ENCODE data around the gene PUS3. TPM values are rescaled to one million over a fixed set of nuclear protein-coding genes. Genes with fewer than 3 reads are reported as not detected.
"Not testable (repeated sequence)": the region's sequence is repeated elsewhere in the genome, so short reads cannot be mapped to it uniquely, and the experiment has no call there.

The PUS3 gene
- polyA plus RNA-seq, 3 donors = 8.6 to 12.2 (median 8.9) TPM

DNA sequence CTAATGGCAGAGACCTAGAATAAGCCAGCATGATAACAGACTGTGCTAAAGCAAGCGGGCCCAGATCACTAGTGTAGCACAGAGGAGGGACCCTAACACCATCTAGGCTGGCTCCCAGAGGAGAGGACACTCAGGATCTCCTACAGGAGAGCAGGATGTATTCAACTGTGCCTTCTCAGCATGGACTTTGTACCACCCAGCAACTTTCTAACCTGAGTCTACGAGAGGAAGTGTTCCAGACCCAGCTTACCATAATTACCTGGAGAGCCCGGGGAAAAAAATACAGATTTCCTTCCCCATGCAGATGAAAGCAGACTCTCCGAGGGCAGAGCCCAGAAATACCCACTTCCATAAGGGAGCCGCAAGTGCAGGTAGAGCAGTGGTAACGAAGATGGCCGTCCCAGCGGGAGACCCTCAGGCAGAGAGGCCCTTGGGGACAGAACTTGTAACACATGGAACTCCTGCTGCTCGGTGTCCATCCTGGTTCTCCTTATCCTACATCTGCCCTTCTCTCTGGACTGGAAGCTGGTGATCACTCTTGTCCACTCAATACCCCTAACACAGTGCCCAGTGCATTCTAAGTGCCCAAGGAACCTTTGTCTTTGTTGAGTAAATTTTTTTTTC lies 21.5 kb upstream of the PUS3 start:
- WGBS, 3 donors = 84 to 89% (median 86%) methylated on average over 9 of the region's 9 CpGs
- H3K27ac ChIP-seq (ENCODE audit: low read depth, low read length) = no peak overlapping the region

DNA sequence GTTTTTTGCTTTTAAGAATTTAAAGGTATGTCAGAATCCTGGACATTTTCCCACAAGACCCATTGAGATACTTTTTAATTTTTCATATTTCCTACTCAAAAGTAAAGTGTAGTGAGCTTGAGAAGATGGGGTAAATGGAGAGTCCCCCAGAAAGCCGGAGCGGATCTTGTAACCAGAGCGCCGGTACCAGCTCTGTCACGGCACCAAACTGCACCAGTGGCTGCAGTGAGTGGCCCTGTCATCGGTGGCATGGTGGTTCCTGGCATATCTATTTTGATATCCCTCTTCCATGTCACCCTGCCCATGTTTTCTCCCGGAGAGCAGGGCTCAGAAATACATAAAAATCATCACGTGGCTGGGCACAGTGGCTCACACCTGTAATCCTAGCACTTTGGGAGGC lies 20.6 kb upstream of the PUS3 start:
- no peak overlapping the region for H3K27ac ChIP-seq (ENCODE audit: low read depth, low read length)
- 91 to 95% (median 91%) methylated on average over 8 of the region's 8 CpGs for WGBS, 3 donors

DNA sequence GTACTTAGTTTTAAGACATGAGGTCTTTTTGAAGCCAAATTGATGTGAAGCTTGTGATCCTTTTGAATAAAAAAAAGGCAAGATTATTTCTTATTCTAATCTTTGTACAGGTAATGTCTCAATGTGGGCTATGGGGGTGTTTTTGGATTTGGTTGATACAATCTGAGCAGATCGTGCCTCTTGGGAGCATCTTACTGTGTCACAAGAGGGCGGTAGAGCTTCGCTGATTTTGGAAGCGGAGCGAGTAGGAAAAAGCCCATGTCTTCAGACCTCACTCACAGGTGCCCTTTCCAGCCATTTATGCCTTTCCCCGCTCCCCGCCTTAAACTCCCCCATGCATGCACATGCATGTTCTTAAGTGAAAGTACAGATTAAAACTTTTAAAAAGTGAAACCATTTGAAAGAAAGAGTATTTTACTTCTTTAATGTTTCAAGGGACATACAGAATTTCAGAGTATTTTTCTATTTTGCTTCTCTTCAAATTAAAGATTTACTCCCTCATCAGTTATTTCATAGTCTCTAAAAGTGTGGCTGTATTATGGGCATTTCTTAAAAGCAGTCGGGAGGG lies 20.1 kb upstream of the PUS3 start:
- 7 to 9% (median 8%) methylated on average over 8 of the region's 8 CpGs for WGBS, 3 donors
- H3K27ac ChIP-seq (ENCODE audit: low read depth, low read length) = no peak overlapping the region

DNA sequence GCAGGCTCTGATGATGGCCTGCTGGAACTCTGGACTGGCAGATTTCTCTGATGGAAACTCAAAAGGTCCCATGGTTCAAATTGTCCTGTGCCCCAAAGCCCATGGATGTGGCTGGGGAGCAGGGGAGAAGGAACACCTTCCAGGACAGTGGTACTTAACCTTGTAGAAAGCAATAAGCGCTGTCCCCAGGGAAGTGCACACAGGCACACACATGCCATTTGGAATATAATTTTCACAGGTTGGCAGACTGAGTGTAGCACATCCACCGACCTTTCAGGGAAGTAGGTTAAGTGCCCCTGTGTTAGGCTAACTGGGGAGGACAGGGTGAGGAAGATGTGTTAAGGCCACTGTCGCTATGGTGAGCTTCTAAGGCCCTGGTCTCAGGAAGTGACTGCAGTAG lies 19.1 kb upstream of the PUS3 start:
- WGBS, 3 donors = 77 to 89% (median 82%) methylated on average over 3 of the region's 3 CpGs

DNA sequence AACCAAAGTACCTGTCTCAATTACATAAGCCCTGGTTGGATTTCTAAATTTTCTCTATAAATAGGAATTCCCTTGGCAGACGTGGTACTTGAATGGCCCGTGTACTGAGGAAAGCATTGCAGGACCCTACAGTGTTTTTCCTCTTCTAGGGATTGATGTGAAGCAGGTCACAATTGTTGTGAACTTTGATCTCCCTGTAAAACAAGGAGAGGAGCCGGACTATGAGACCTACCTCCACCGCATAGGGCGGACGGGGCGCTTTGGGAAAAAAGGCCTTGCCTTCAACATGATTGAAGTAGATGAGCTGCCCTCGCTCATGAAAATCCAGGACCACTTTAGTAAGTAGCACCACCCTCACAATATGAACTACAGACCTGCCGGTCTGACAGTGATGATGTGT lies 18.0 kb upstream of the PUS3 start:
- H3K27ac ChIP-seq (ENCODE audit: low read depth, low read length) = no peak overlapping the region
- 84 to 87% (median 87%) methylated on average over 9 of the region's 9 CpGs for WGBS, 3 donors

More for the DNA sequence above, 19.1 kb upstream of the PUS3 start:
- H3K27ac ChIP-seq (ENCODE audit: low read depth, low read length) = no peak overlapping the region

DNA sequence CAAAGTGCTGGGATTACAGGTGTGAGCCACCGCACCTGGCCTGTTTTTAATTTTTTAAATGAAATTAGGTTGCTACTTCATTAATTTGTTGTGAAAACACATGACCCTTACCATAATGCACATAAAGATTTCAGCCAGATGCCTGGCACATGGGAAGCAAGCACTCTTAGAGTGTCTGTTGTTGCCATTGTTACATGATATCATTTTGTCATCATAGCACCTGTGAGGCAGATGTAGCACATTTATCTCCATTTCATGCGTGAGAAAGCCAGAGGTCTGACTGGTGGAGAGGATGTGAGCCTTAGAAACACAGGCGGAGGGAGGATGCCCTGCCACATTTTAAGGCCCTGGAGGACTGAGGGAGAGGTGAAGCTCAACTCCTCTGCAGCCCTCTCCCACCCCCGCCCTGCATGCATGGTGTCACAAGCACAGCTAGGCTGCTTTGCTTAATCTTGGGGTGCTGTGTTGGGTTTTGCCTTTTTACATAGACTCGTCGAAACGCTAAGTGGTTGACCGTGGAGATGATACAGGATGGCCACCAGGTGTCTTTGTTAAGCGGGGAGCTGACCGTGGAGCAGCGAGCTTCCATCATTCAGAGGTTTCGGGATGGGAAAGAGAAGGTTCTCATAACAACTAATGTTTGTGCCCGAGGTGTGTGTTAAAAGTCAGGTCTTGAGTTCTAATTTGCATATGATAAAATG lies 15.3 kb upstream of the PUS3 start:
- WGBS, 3 donors = 73 to 86% (median 84%) methylated on average over 13 of the region's 13 CpGs
- H3K27ac ChIP-seq (ENCODE audit: low read depth, low read length) = no peak overlapping the region

DNA sequence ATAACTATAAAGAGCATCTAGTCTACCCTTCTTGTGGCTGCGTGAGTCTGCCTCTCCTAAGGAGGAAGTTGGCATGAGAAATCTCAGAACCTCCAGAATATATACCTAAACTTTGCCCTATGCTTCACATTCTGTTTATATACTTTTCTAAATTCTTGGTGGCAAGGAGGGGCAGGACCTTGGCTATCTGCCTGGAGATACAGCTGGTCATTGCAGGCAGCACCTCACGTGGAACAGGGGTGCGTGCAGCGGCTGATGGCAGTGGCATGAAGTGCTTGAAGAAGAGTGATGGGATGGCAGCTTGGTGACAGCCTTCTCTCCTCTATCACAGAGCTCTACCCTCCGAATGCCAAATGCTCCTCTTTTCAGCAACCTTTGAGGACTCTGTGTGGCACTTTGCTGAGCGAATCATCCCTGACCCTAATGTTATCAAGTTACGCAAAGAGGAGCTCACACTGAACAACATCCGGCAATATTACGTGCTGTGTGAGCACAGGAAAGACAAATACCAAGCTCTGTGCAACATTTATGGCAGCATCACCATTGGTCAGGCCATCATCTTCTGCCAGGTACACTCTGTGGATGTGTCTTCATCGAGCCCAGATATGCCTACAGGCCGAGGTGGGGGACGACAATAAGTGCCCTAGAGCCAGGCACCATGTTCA lies 13.8 kb upstream of the PUS3 start:
- no peak overlapping the region for H3K27ac ChIP-seq (ENCODE audit: low read depth, low read length)
- 78 to 86% (median 82%) methylated on average over 12 of the region's 12 CpGs for WGBS, 3 donors

DNA sequence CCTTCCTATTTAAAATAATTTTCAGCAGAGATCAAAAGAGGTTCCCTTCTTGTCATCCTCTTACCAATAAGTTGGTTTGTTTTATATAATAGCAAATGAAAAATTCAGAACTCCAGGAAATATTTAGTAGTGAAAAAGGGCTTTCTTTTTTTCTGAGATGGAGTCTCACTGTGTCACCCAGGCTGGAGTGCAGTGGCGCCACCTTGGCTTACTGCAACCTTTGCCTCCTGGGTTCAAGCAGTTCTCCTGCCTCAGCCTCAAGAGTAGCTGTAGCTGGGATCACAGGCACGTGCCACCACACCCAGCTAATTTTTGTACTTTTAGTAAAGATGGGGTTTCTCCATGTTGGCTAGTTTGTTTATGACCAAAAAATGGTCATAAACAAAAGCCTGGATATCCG lies 11.6 kb upstream of the PUS3 start:
- WGBS, 3 donors = 80 to 96% (median 85%) methylated on average over 3 of the region's 3 CpGs

DNA sequence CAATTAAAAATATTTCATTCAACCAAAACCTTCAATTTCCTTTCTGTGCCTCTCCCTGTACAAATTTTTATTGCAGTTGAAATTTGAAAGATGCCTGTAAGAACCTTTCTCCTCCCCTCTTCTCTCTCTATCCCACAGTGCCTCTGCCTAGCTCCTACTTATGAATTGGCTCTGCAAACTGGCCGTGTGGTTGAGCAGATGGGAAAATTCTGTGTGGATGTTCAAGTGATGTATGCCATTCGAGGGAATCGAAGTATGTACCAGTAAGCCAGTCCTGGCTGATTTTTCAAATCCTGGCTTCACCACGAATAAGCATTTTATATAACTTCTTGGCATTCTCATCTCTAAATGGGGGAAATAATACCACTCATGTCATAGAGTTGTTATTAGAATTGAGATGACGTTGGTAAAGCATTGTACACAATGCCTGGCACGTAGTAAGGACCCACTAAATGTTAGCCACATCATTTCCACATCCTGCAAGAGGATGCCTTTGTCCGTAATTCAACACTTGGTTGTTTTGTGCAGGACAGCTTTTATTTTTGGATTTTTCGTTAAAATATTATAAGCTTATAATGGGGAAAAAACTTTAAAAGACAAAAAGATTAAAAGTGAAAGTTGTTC lies 7.3 kb upstream of the PUS3 start:
- no peak overlapping the region for H3K27ac ChIP-seq (ENCODE audit: low read depth, low read length)
- WGBS, 3 donors = 71 to 79% (median 72%) methylated on average over 8 of the region's 8 CpGs

More for the DNA sequence above, 11.6 kb upstream of the PUS3 start:
- not testable (repeated sequence) for H3K27ac ChIP-seq (ENCODE audit: low read depth, low read length)

DNA sequence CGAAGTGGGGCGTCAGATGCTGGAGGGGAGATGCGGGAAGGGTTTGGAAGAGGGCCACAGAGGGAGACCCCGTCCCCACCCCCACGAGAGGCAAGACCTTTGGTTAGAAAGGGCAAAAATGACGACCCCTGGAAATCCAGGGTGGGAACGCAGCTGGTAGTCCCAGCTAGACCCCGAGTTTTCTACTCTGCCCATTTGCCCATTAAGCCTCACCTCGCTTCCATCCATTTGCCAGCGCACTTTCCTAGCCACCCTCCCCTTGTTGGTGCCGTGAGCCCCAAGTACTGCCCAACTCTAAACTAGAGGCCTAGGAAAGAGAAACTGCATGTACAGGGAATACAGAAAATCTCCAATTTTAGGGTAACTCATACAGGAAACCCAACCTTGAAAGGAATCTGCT lies 1.7 kb upstream of the PUS3 start:
- no peak overlapping the region for H3K27ac ChIP-seq (ENCODE audit: low read depth, low read length)
- 46 to 60% (median 47%) methylated on average over 11 of the region's 11 CpGs for WGBS, 3 donors

DNA sequence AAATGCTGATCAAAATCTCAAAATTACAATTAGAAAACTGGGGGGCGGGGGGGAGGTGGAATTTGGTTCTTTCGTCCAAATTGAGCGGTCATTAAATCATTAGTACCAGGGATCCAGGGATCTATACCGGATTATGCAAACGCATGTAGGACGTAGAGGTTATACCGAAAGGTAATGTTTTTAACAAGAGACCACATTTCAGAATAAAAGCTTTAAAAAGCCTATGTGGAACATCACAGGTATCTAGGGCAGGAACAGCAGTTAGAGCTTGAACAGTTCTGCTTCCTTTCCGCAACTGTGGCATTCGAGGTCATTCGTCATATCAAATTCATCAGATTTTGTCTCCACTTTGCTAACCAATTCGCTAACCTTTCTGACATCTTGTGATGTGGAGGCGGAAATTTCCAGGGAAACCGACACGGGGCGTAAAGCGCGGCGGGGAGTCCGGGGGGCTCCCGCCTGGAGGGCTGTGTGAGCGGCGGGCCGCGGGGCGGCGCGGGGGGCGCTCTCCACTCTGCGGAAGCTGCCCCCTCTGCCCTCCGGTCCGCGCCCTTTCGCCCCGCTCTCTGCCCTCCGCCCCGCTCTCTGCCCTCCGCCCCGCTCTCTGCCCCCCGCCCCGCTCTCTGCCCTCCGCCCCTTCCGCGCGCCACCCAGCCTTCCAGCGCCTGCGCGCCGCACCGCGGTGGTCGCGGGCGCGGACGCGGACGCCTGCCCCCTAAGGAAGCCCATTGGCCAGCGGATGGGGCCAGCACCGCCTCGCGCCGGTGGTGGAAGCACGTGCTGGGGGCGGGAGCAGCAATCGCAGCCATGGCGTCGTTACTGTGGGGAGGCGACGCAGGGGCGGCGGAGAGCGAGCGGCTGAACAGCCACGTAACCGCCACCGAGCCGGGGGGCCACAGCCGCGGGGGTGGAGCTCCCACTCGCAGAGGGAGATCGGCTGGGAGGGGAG lies 979 bp upstream of the PUS3 start, which contains the start of gene DDX25:
Gene DDX25 (plus strand): TSS at position 798 of the 949 bp plus-strand sequence. CDS start 10 bp downstream, at position 808.
- no peak within 1 kb of the TSS for H3K27ac ChIP-seq (ENCODE audit: low read depth, low read length)
- 1 to 4% (median 3%) methylated on average over 57 to 81 of the region's 81 CpGs for WGBS, 3 donors

DNA sequence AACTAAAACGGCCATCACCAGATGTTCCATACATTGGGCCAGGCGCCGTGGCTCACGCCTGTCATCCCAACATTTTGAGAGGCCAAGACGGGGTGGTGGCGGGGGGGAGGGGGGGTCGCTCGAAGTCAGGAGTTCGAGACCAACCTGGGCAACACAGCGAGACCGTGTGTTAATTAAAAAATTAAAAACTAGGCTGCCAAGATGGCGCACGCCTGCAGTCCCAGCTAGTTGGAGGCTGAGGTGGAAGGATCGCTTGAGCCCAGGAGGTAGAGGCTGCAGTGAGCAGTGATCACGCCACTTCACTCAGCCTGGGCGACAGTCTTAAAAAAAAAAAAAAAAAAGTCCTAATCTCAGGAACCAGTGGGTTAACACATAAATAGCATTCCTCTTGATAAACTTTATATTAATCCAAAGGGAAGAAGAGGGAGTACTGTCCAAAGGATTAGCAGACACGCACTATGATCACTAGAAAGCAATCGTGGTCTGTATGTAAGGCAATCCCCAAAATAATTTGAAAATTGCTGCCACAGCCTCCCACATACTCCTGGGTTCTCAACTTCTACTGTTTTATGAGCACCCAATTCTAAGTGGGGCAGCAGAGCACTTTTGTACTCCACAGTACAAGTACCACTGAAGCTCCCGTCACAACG lies 604 bp downstream of the PUS3 start:
- peak overlapping the region; percentile 68 for H3K27ac ChIP-seq (ENCODE audit: low read depth, low read length)
- WGBS, 3 donors = 47 to 55% (median 51%) methylated on average over 20 of the region's 20 CpGs

DNA sequence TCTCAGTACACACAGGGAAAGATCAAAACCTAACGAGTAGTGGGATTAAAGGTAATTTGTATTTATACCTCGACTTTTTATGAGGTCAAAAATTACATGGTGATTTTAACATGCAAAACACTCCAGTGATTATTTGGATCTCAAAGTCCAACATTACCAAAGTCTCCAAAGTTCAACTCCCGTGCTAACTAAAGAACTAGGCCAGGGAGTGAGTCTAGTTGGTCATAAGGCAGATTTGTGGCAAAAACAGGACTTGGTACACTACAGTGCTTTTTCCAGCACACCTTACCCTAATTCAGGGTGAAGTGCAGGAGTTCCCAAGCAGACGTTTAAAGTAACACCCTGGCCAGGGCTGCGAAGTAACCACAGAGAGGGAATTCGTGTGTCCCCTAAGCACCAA lies 1.1 kb downstream of the PUS3 start:
- 72 to 84% (median 82%) methylated on average over 6 of the region's 6 CpGs for WGBS, 3 donors
- no peak overlapping the region for H3K27ac ChIP-seq (ENCODE audit: low read depth, low read length)

DNA sequence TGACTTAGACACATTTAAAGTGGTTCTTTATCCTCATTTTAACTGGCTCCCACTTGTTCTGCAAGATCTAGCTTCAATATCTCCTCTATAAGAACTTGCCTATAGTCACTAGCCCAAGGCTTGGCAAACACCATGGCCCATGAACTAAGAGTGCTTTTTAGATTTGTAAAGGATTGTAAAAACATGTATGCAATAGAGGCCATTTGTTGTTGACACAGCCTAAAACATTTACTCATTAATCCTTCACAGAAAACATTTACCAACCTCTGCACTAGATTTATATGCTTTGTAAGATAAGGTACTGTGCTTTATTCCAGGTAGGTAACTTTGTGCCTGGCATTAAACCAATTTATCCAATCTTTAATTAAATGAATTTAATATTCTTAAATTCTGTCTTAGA lies 10.0 kb downstream of the PUS3 start:
- no peak overlapping the region for H3K27ac ChIP-seq (ENCODE audit: low read depth, low read length)

DNA sequence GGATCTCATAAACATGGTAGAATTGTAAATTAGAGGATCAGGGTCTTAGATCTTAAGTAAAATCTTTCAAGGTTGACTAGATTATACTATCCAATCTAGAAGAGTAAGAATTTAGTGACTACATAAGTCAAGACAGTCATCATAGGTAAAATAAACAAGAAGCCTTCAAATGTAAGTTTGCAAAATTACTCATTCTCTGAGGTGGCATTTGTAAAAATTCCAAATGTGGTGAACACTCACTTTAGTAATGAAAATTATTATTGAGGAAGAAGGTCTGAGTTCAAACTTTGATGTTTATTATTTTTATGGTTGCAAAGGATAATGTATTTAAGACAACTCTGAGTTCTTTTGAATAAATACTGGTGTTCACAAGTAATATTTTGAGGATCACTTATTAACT lies 10.9 kb downstream of the PUS3 start:
- H3K27ac ChIP-seq (ENCODE audit: low read depth, low read length) = no peak overlapping the region

DNA sequence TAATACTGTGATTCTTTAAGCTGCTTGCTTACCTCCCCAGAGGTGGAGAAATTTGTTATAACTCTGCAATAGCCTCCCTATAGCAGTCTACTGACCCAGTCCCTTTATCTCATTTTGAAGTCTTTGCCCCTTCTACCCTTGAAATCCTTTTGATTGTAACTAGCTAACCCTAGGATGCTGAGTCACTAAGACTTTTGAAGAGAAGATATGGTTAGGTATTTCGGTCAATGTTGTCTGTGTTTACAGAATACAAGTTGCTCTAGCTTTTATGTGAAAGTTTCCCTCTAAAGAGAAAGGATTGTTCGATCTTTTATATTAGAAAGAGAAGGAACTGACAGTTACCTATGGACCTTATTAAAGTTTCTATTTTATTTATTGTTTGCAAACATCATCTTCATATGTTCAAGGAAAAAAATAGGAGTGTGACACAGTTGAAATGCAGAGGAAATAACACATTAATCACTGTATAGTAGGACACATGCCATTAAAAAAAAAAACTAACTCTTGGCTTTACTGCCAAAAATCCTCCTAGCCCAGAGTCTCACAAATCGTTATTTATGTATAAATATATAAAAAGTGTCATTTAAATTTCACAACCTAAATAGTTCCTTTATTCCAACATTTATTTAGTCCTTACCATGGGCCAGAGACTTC lies 12.4 kb downstream of the PUS3 start:
- H3K27ac ChIP-seq (ENCODE audit: low read depth, low read length) = no peak overlapping the region
- WGBS, 3 donors = 64 to 79% (median 73%) methylated on average over 3 of the region's 3 CpGs
